ENCODE results near the gene ZNF717. TPM values are rescaled to one million over a fixed set of nuclear protein-coding genes. Genes with fewer than 3 reads are reported as not detected.

Gene ZNF717
- total and polyA plus RNA-seq, 2 of the 4 experiments (the other 2 are of a cell fraction) = 6.0 to 14.3 TPM

DNA sequence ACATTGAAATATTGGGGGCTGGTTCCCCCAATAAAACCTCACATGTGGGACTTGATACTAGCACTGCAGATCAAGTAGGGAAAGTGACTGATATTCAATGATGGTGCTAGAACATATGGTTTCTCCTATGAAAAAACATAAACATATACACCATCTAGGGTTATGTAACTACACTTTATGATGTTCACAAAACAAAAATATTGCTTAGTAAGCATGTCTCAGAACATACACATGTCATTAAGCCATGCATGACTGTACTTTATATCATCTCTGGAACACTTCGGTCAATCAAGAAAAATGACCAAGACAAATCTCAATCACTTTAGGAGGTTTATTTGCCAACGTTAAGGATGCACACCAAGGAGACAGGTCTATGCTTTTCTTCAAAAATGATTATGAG, 57.4 kb downstream of the ZNF717 start:
- no peak overlapping the region for H2BK15ac ChIP-seq (ENCODE audit: low read depth, low read length)
- no peaks in the 10 kb centered on the region for H4K20me1 ChIP-seq (ENCODE audit: insufficient read depth, low read length)
- no peak overlapping the region for H2AFZ ChIP-seq (replicated peaks; ENCODE audit: low read length, poor library complexity)
- TF ChIP-seq SMC3 (IDR thresholded peaks at IDR 0.05; ENCODE audit: low read depth, low read length) (no peak), MAFK (IDR thresholded peaks at IDR 0.05; ENCODE audit: low read depth, low read length) (peak; percentile 64)
- no peak overlapping the region for H4K5ac ChIP-seq (ENCODE audit: low read depth, low read length)
- H3K56ac ChIP-seq (ENCODE audit: extremely low read depth, insufficient read depth, low read length) = no peak overlapping the region
- H2BK5ac ChIP-seq (ENCODE audit: low read depth, low read length, poor library complexity, severe bottlenecking) = no peak overlapping the region
- CTCF ChIA-PET = no interaction called here
- no peak overlapping the region for H3K4ac ChIP-seq (ENCODE audit: low read depth, low read length)
- H2AK5ac ChIP-seq (ENCODE audit: low read depth, low read length) = no peak overlapping the region
- DNase-seq = no peak
- no peak overlapping the region for H3K9ac ChIP-seq (ENCODE audit: low read depth, low read length)
- dilution Hi-C loops (cut with HindIII; ENCODE audit: low sequenced_read_pairs, unreplicated experiment) (no loop called here), intact Hi-C loops (cut with micrococcal nuclease) (no loop called here), in situ Hi-C loops (cut with MboI; ENCODE audit: low sequenced_read_pairs) (no loop called here)
- H3K36me3 ChIP-seq (ENCODE audit: control insufficient read depth, insufficient read depth, low read length) = peaks cover 1% of the 10 kb centered on the region; the same call in 1 of the 2 replicates
- no peak overlapping the region for H2BK120ac ChIP-seq (ENCODE audit: low read depth, low read length)
- H2BK20ac ChIP-seq (ENCODE audit: low read depth, low read length) = no peak overlapping the region
- no peak for ATAC-seq (ENCODE audit: low read depth)
- no peak overlapping the region for H3K14ac ChIP-seq (replicated peaks; ENCODE audit: low read depth, low read length)
- H3K4me1 ChIP-seq (ENCODE audit: control insufficient read depth, insufficient read depth, low read length) = no peaks in the 10 kb centered on the region
- no peak overlapping the region for H3K27ac ChIP-seq (ENCODE audit: insufficient read depth, low read length)
- H2AK9ac ChIP-seq (replicated peaks; ENCODE audit: low read depth, low read length, poor library complexity) = no peak overlapping the region
- no peaks in the 10 kb centered on the region for H3K27me3 ChIP-seq (ENCODE audit: control insufficient read depth, insufficient read depth, low read length)
- no TSS peak for BruUV-seq (replicated peaks)
- no peaks in the 10 kb centered on the region for H3K9me1 ChIP-seq (ENCODE audit: insufficient read depth, low read length)
- POLR2A ChIA-PET (ENCODE audit: unreplicated experiment) = no interaction called here
- no CpG with 5 or more reads among the region's 2 CpGs for WGBS, 2 experiments (ENCODE audit: extremely low coverage in 2 of 2, insufficient read length in 1 of 2)
- H4K8ac ChIP-seq (ENCODE audit: low read depth in 2 of 2, low read length in 2 of 2) = no peak overlapping the region
- H4K91ac ChIP-seq (ENCODE audit: insufficient read depth, low read depth, low read length) = no peak overlapping the region
- H3K9me3 ChIP-seq (ENCODE audit: control insufficient read depth, insufficient read depth, low read length) = peaks cover 38% of the 10 kb centered on the region
- no peak overlapping the region for H3K18ac ChIP-seq (ENCODE audit: low read depth, low read length)
- no peaks in the 10 kb centered on the region for H3K79me1 ChIP-seq (ENCODE audit: low read depth in 1 of 2, low read length in 2 of 2)
- H3K4me3 ChIP-seq (ENCODE audit: insufficient read depth, low read depth, low read length) = no peak overlapping the region
- no peak overlapping the region for H3K4me2 ChIP-seq (ENCODE audit: low read depth, low read length)
- H3K23ac ChIP-seq (ENCODE audit: low read depth, low read length) = no peak overlapping the region
